AG08395 (cell line): ENCODE results near the gene OAT.
"Not testable (repeated sequence)": the region's sequence is repeated elsewhere in the genome, so short reads cannot be mapped to it uniquely, and the experiment has no call there.

Experiments
- DNase-seq: peaks from one replicate; pipeline ENCODE4 v3.0.0; 2012; ENCODE audit warnings: mixed read lengths, low spot score

The OAT gene

DNA sequence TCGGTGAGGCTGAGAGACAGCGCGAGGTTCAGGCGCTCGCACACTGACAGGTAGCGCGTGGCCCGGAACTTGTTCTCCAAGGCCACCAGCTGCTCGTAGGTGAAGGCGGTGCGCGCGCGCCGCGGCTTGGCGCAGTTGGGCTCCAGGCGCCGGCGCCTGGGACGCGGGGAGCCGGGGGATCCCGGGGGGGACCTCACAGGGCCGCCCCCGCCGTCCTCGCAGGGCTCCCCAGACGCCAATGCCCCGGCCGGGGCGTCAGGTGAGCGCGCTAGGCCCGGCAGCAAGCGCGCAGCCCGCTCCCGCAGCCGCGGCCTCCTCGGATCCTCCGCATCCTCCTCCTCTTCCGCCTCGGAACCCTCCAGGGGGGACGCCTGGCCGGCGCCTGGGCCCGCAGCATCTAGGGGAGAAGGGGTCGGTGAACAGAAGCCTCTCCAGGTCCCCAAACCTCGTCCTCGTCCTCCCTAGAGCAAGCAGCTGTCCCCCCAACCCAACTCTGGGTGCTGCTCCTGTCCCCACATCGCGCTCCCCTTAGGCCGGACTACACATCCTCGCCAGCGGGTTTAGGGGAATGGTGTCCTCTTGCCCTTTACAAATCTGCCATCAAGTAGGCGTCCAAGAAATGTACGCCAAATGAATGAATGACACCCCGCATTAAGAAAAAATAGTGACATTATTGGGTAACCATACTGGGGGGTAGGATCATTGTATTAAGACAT lies 29.2 kb upstream of the OAT start:
- no peak for DNase-seq

DNA sequence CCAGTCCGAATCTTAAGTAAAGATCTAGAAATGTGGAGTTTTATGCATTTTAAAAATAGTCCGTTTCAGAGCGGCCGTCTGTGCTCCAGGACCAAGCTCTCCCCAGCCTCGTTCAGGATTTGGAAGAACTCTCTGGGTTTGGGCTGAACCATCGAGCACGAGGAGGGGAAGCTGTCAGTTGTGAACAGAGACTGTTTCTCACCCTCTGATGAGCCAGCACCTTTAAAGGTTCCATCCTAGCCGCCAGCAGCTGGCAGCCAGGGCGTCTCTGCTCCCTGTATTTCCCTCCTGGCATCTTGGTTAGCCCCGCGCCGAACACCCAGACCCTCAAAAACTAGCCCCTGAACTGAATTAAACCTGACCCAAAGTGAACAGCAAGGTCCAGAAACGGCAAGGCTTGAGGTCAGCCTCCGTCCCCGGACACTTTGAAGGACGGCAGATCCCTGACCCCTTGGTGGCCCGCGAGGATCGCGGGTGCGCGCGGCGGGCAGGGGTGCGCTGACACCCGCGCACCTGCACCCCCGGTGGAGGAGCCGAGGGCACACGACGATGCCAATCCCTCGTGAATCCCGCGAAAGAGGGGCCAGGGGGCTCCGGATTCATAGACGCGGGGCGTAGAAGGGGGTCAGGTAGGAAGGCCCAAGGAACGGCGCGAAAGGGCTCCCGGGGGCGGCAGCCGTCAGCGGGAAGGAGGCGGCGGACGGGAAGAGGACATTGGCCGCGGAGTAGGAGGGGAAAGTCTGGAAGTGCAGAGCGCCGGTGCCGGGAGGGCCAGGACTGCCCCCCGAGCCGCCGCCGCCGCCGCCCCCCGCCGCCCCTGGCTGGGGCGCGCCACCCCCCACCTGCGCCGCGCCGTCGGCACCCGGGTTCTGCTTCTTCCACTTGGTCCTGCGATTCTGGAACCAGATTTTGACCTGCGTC lies 28.4 kb upstream of the OAT start:
- DNase-seq = no peak

- not testable (repeated sequence) for DNase-seq
These were observed 23.0 kb upstream of the OAT start for GRCh38 chr10:124441694-124442093.

DNA sequence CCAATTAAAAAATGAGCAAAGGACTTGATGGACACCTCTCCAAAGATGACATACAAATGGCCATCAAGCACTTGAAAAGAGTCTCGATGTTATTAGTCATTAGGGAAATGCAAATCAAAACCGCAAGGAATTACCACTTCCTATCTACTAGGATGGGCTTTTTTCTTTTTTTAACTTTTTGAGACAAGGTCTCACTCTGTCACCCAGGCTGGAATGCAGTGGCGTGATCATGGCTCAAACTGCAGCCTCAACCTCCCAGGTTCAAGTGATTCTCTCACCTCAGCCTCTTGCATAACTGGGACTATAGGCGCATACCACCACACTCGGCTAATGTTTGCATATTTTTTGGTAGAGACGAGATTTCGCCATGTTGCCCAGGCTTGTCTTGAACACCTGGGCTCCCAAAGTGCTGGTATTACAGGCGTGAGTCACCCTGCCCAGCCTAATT lies 17.5 kb upstream of the OAT start:
- DNase-seq = no peak

DNA sequence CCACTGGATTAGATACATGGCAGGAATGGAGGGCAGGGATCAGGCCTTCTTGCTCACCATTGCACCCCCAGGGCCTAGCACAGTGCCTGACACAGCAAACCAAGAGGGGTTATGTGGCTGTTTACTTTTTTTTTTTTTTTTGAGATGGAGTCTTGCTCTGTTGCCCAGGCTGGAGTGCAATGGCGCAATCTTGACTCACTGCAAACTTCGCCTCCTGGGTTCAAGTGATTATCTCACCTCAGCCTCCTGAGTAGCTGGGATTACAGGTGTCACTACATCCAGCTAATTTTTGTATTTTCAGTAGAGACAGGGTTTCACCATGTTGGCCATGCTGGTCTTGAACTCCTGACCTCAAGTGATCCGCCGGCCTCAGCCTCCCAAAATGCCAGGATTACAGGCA lies 17.0 kb upstream of the OAT start:
- not testable (repeated sequence) for DNase-seq

DNA sequence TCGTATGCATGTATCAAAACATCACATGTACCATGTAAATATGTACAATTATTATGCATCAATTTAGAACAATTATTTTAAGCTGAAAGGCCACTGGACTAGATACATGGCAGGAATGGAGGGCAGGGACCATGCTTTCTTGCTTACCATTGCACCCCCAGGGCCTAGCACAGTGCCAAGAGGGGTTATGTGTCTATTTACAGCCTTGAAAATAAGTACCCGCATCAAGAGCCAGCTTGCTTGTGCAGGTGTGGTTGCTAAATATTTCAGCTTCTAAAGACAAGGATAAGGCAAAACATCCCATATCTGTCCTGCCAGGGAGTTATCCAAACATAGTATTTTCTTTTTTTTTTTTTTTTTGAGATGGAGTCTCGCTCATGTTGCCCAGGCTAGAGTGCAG lies 14.7 kb upstream of the OAT start:
- DNase-seq = no peak

DNA sequence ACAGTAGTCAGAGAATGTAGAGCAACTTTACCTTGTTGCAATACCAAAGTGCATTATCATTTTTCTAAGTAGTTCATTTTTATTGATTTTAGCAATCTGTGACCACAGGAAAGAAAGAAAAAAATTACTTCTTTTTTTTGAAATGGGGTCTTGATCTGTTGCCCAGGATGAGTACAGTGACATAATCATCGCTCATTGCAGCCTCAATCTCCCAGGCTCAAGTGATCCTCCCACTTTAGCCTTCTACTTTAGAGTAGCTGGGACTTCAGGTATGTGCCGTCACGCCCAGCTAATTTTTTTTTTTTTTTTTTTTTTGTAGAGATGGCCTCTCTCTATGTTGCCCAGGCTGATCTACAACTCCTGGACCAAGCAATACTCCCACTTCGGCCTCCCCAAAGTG lies 11.4 kb upstream of the OAT start:
- no peak for DNase-seq

GRCh38 chr10:124429576-124429975 lies 10.9 kb upstream of the OAT start:
- no peak for DNase-seq

DNA sequence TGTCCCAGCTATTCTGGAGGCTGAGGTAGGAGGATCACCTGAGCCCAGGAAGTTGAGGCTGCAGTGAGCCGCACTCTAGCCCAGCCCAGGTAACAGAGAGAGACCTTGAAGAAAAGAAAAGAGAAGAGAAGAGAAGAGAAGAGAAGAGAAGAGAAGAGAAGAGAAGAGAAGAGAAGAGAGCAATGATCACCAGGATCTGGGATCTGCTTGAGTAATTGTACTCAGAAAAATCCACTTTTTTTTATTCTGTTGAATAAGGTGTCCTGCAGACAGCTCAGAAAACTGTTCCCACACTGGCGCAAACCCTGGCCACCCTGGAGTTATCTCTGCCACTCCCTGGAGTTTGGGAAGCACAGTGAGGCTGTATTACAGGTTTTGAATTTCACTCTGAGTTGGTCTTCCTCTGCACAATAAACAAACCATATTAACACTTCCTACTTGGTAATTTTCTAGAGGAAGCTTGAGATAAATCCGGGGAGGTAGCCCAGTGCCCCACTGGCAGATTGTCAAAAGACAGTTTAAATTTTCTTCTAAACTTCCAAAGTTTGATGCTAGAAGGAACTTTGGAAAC lies 9.6 kb upstream of the OAT start:
- no peak for DNase-seq

GRCh38 chr10:124425227-124425962 lies 6.7 kb upstream of the OAT start:
- no peak for DNase-seq

- no peak for DNase-seq
These were observed 5.1 kb upstream of the OAT start for GRCh38 chr10:124423813-124424212.

DNA sequence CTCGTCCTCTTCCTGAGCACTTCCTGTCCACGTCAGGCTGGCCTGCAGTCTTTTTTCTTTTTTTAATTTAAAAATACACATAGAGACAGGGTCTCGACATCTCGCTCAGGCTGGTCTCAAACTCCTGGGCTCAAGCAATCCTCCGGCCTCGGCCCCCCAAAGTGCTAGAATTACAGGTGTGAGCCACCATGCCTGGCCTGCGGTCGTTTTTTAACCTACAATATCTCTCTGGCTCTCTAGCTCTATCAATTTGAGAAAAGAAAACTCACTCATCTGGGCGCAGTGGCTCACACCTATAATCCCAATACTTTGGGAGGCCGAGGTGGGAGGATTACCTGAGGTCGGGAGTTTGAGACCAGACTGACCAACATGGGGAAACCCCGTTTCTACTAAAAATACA lies 4.0 kb upstream of the OAT start:
- no peak for DNase-seq

DNA sequence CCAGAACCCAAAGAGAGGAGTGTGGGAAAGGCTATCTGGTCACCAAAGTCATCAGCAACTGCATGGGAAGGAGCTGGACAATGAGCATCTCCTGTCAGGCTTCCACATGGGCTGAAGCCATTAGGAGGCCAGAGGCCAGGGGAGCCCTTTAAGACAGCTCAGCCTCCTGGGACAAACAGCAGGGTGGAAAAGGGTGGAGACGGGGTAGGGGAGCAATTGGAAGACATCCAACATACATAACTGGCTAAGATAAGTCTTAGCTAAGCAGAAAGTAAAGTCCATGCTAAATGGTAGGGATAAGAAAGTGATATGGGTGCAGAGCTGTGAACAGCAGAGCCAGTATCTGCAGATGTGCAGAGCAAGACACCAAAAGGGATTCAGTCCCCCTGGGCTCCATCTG lies 1.5 kb upstream of the OAT start:
- DNase-seq = no peak

GRCh38 chr10:124419635-124420034 lies 912 bp upstream of the OAT start:
- DNase-seq = no peak

GRCh38 chr10:124417895-124418725 lies 613 bp downstream of the OAT start:
- peak; percentile 71 for DNase-seq

DNA sequence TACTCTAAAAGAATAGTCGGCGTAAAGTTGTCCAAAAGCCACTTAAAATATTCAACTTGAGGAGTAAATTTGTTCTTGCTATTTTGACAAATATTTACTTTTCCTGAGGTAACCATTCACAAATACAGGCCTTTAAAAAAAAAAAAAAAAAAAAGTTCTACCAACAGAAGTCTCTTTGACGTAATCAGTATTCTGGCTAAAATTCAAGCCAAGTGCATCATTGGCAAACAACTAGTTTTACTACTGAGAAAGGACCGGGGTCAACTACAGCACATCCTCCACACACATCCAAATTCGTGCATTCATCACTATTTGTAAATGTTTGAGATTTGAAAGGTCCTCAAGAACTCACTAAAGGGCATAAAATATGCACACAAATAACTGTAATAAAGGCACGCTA lies 2.0 kb downstream of the OAT start:
- DNase-seq = peak; percentile 8

- no peak for DNase-seq
These were observed 3.5 kb downstream of the OAT start for GRCh38 chr10:124415210-124415609.

GRCh38 chr10:124414076-124414475 lies 4.6 kb downstream of the OAT start:
- DNase-seq = peak; percentile 48

- DNase-seq = no peak
These were observed 9.0 kb downstream of the OAT start for GRCh38 chr10:124409696-124410095.

- DNase-seq = no peak
These were observed 10.4 kb downstream of the OAT start for GRCh38 chr10:124408357-124408756.

- no peak for DNase-seq
These were observed 11.3 kb downstream of the OAT start for GRCh38 chr10:124407456-124407855.
